ENCODE measurements around the gene OR10R2.

GRCh38 chr1:158509471-158510156 is 37.6 kb downstream of the OR10R2 start:
- TF ChIP-seq CTCF (IDR thresholded peaks at IDR 0.05; ENCODE audit: poor library complexity) (no peak), EZH2phosphoT487 (IDR thresholded peaks at IDR 0.05; ENCODE audit: low read depth, severe bottlenecking, unreplicated experiment) (no peak), EZH2 (IDR thresholded peaks at IDR 0.05; ENCODE audit: borderline replicate concordance) (no peak)
